GM20431 (cell line): ENCODE data around the gene IFRD2.
"Not testable (repeated sequence)": the region's sequence is repeated elsewhere in the genome, so short reads cannot be mapped to it uniquely, and the experiment has no call there.

Source experiments
- in situ Hi-C: fragments of 300-500 bp; cut with MseI, MboI; formaldehyde crosslinking; loops from one replicate; pipeline ENCODE4 v1.15.0; 2020; ENCODE audit warnings: low sequenced_read_pairs; ENCODE audit not compliant: unreplicated experiment

The IFRD2 gene

DNA sequence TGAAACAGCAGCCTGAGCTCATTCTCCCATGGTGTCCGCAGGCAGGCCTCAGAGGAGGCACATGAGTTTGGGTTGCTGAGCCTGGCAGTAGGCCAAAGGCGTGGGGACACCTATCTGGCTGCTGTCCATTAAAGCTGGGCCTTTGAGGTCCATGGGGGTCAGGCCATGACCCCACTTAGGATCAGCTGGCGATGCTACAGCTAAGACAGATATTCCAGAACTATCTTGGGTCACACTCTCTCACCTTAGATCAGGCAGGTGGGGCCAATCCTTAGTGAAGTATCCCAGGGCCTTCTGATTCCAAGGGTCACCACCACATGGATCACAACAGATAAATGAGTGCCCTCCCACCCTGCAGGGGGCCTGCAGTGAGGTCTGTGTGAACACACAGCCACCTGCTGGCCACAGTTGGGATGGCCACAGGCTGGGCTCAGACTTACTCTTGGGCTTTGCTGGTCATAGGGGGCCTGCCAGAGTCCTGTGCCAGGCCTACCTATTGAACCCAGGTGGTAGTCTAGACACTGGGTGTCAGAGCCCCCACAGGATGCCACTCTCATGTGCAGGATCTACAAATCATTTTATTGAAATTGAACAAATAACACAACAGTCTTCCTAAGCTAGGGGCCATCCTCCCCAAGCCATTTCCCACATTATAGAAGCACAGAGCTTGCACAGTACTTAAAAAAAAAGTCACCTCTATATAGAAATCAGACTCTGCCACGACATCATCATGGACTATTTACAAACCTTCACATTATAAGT is 32.3 kb upstream of the IFRD2 start:
- in situ Hi-C loops: no loop called here

DNA sequence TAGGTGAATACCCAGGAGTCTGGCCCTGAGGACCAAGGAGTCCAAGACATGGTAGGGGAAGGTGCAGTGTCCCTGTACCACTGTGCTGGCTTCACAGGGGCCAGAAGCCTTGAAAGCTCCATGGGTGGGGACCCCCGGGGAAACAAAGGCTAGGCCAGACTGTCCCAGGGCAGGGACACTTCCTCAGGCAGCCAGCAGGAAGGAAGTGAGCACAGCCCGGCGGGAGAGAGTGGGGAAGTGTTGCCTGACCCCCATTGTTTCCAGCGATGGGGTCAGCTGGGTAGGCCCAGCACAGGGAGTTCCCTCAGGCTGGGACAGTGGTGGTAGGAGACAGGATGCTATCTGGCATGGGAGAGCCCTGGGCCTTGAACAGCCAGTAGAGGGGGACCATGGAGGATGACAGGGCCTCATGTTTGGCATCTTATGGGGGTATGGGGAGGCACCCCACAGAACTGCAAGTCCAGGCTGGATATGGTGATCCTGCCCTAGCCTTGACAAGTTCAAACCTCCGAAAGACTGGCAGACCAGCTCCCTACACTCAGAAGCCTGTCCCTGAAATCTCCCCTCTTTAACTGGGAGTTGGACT is 31.5 kb upstream of the IFRD2 start:
- in situ Hi-C loops: no loop called here

- in situ Hi-C loops: no loop called here
These were observed 30.9 kb upstream of the IFRD2 start for GRCh38 chr3:50323092-50323600.

DNA sequence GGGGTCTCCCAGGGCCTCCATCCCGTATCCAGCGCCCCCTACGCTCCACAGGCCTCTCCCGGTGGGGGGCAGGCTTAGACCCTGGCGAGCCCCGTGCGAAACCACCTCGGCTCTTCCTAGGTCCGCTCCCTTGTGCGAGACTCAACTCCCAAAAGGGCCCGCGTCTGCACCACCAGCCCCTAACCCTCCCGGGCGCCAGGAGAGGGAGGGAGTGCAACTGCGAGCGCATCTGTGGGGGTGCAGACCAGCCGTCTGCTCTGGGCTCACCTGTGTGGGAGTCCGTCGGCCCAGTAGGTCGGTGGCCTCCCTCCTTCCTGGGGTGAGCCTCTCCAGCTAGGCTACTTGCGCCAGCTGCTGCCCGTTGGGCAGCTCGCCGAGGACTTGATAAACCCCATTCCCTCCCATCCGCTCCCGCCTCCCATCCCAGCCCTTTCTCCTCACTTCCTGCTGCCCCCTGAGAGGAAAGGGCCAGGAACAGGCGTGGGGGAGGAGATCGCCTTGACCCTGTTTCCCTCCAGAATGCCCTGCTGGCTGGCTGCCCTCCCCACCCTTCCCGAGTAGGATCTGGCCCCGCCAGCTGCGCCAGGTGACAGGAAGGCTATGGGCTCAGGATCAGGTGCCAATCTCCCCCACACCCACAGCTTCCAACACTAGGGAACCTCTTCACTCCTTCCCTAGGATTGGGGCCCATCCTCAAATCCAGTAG is 30.3 kb upstream of the IFRD2 start, which contains the start of gene HYAL2:
HYAL2 (minus strand) TSS at position 360 of the 706 bp plus-strand sequence. CDS start 2,256 bp downstream, outside the sequence.
- in situ Hi-C loops: no loop called here

- in situ Hi-C loops: no loop called here
These were observed 29.8 kb upstream of the IFRD2 start for GRCh38 chr3:50322115-50322385.

GRCh38 chr3:50321336-50322114 is 29.3 kb upstream of the IFRD2 start:
- in situ Hi-C loops: no loop called here

- in situ Hi-C loops: no loop called here
These were observed 28.7 kb upstream of the IFRD2 start for GRCh38 chr3:50320853-50321335.

GRCh38 chr3:50319894-50320625 is 27.8 kb upstream of the IFRD2 start:
- in situ Hi-C loops: no loop called here

DNA sequence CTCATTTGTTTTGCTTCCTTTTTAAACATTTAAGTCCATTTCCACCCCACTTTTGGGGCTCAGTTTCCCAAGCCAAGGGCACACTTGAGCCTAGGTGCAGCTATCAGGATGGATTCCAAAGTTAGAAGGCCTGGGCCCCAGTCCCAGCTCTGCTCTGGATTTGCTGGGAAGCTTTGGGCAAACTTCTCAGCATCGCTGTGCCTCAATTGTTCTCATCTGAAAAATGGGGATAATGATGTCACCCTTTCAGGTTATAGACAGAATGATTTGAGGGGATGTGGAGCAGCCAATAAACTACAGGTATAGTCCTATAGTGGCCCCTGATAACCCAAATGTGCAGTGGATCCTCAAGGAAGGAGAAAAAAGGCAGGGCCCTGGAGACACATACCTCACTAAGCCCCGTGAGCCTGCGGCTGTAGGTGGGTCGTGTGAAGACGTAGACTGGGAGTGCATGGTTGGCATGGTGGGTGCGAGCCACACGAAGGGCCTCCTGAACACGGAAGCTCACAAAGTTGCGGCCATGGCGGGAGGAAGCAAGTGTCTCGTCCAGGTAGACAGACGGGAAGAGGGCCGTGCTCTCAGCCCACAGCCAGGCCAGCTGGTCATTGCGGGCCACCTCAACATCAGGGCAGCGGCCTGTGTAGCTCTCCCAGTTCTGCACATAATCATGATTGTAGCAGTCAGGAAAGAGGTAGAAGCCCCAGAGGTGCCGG is 27.1 kb upstream of the IFRD2 start:
- in situ Hi-C loops: no loop called here

- in situ Hi-C loops: no loop called here
These were observed 26.4 kb upstream of the IFRD2 start for GRCh38 chr3:50318615-50319014.

- in situ Hi-C loops: no loop called here
These were observed 25.9 kb upstream of the IFRD2 start for GRCh38 chr3:50318163-50318562.

- in situ Hi-C loops: no loop called here
These were observed 25.1 kb upstream of the IFRD2 start for GRCh38 chr3:50317300-50317699.

DNA sequence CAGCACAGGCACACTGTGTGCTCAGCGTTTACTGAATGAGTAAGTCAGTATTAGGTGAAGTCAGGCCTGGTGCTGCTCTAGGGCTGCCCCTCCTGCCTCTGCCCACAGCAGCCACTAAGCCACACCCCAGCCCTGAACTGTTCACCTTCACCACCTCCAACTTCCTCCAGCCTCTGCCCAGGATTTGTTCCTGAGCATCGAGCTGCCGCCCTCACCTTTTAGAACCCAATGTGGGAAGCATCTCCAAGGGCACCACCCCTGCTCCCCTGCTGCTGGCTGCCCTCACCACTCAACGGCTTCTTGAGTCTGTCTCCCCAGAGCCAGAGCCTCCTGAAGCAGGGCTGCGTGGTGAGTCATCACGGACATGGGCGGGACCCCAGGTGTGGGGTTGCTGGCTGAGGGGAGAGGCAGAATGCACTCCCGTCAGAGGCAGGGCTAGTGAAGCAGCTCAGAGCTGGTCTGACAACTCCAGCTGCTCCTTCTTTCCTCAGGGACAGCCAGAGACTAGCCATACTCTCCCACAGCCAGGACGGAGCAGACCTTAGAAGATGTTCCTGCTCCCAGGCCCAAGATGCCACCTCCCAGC is 24.5 kb upstream of the IFRD2 start:
- in situ Hi-C loops: no loop called here

- in situ Hi-C loops: no loop called here
These were observed 22.6 kb upstream of the IFRD2 start for GRCh38 chr3:50314816-50315215.

DNA sequence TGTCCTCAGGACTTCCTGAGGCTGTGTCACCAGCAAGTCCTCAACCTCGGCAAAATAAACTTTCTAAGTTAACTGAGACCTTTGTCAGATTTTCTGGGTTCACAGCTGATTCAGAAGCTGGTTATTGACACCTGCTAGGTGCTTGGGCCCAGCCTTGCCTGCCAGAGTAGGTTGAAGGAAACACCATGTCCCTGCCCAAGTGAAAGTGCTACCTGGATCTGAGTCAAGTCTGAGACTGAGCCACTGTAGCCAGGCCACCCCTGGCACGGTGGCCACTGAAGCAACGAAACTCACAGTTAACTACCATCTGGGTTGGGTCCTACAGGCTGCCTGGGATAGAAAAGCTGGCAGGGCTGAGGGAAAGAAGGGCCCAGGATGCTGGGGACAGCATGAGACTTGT is 22.1 kb upstream of the IFRD2 start:
- in situ Hi-C loops: no loop called here

- in situ Hi-C loops: not testable (repeated sequence)
These were observed 19.8 kb upstream of the IFRD2 start for GRCh38 chr3:50312041-50312440.

- in situ Hi-C loops: no loop called here
These were observed 12.4 kb upstream of the IFRD2 start for GRCh38 chr3:50304601-50305000.

GRCh38 chr3:50303013-50303815 is 11.0 kb upstream of the IFRD2 start, which contains the start of gene HYAL1:
HYAL1 (minus strand) TSS chr3:50303574; CDS start chr3:50302956, 618 bp downstream.
- in situ Hi-C loops: no loop called here
